Activated CD4-positive, alpha-beta T cell treated with anti-CD3 and anti-CD28 coated beads, Interleukin-2, amount 50 U/mL, for 1 hour (primary cell): ENCODE measurements around the gene PKHD1.
"Not testable (repeated sequence)": the region's sequence is repeated elsewhere in the genome, so short reads cannot be mapped to it uniquely, and the experiment has no call there.

Source experiments
- DNase-seq: peaks from one replicate; pipeline ENCODE4 v3.0.0-alpha.2; 2020

Gene PKHD1

DNA sequence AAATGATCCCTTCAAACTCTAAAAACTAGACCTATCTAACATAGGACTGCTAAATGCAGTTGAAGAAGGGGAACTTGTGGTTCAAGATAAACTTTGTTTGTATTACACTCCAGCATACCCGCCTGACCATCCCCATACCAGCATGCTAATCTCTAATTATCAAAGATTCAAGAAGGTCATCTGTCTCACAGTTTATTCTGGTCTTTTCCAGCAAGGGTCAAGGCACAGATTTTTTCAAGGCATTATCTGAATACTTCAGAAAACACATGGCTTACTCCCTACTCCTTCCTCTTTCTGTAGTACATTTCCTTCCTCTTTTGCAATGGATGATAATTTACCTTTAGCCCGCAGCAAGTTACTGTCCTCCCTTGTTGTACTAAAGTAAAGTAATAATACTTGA lies 174.1 kb downstream of the PKHD1 start:
- no peak for DNase-seq

- DNase-seq: no peak
Measured at GRCh38 chr6:51910851-51911250, 176.6 kb downstream of the PKHD1 start.

GRCh38 chr6:51908243-51908642 lies 179.2 kb downstream of the PKHD1 start:
- no peak for DNase-seq

DNA sequence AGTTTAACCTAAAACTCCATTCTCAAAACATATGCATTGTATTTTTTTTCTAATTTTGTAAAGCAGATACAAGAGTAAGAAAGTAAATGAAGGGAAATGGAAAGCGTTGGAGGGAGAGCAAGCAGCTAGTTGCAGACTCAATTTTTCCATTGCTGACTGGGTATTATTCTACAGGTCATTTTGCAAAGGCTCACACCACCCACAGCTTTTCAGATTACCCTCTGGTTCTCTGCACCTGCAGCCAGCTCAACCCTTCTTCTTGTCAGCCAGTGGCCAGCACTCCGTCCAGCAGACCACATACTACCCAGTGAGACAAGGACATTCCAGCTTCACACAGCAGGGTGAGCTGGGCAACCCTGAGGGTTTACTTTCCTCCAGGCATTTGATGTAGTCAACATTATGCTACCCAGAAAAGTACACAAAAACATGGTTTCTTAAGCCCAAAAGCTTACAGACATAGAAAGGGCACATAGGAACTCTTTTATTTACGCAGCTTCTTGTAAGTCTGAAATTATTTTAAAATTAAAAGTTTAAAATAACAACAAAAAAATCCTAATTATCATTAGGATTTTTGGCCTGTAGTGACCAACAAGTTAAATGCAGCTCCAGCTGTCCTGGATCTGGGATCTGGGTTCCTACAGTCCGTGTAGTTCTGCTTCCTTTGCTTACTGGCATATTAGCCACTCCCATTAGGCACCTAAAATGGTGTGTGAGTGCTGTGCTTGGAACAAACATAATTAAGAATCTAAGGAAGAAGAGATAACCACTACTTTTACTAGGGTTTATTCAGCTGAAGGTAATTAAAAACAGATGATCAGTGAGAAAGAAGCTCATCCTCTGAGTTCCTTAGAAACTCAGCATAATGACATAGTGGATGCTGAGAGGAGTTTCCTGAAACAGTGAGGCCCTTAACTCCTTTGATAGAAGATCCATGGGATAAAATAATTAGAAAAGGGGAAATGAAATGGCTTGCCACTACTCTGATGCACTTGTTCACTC lies 185.3 kb downstream of the PKHD1 start:
- DNase-seq: no peak

GRCh38 chr6:51893366-51893765 lies 194.0 kb downstream of the PKHD1 start:
- no peak for DNase-seq

DNA sequence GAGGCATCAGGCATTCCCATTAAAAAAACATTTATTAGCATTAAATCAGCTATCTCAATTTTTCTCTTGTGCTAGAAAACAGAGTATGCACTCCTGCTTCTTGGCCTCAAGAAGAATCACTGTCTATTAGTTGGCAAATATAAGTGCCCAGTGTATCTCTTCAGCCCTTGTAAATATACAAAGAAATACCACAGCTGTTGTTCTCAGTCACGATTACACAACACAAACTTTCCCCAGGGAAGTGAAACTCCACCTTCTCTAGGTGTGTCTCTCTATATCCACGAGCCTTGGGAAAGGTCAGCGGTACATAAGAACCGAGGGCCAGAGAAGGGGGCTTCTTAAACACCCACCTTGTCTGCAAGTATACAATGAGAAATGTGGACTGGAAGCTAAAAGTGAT lies 194.7 kb downstream of the PKHD1 start:
- DNase-seq: no peak

DNA sequence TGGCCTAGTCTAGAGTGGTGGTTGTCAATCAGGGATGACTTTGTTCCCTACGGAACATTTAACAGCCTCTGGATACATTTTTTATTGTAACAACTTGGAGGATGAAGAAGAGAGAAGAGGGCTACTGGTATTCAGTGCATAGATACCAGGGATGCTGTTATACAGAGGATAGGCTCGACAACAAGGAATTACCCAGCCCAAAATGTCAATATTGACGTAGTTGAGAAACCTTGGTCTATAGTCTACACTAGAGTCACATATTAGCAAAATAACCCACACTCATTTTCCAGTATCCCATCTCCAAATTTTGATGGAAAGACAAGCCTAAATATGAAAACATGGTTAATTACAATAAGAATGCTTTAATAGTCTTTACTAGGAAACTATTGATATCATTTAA lies 195.1 kb downstream of the PKHD1 start:
- DNase-seq: no peak

DNA sequence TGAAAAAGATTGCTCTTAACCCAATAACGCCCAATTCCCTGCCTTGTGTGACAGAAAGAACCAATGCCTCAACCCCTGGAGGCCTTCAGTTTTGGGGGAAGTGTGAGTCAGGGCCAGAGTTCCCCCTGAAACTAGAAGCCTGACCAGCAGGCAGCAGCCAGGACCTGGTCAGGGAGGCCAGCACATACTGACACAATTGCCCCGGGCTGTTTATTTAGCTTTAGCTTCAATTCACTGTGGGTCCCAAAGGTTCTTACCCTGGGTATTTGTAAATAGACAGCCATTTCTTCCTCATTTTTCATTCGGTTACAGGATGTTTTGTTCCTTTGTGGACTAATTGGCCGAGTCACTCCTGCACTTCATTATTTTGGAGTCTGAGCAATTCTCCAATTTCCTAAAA lies 195.6 kb downstream of the PKHD1 start:
- DNase-seq: no peak

- DNase-seq: no peak
Measured at GRCh38 chr6:51887859-51888258, 199.6 kb downstream of the PKHD1 start.

DNA sequence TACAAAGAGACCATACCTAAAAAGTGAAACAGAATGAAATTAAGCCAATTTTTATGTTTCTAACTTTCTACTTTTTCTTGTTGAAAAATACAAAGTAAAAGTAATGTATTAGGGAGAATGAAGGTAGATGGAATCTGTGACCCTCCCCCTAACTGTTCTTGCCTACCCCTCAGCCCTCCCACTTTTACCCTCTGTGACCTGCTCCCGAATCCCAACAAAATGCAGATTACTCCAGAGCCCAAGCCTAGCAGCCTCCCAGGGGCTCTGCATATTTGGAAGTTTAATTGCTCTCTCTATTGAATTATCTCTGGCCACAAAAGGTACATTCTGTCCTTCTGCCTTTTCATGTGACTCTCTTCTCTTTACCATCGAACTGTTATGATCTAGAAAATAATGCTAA lies 201.5 kb downstream of the PKHD1 start:
- no peak for DNase-seq

DNA sequence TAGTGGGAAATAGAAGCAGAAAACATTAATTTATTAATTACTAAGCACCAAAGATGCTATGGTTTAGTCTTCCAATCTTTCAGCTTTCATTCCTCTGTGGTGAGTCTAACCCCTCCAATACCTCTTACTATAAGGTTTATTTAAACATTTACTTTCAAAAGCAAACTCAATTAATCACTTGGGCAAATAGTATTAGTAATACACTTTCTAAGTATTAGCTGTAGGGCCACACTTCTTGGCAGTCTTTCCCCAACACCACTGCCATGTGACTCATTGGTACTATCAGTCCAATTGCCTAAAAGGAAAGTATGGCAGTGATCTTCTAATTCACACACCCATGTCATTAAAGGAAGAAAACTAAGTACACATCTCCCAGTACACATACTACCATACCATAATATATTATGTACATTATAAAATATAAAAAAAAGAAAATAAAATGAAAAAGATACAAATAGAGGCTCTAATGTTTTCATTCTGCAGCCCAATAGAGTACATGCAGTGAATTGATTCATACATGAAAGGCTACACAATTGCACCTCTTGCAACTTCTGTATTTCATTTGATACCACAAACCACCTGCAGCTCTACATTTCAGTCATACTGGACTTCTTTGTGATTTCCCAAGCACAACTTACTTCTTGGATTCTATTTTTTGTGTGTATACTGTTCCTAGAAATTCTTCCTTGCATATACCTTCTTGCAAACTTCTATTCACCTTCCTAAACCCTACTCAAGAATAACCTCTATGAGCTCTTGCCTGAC lies 218.6 kb downstream of the PKHD1 start:
- DNase-seq: no peak

- no peak for DNase-seq
Measured at GRCh38 chr6:51866867-51867266, 220.5 kb downstream of the PKHD1 start.

- no peak for DNase-seq
Measured at GRCh38 chr6:51865996-51866395, 221.4 kb downstream of the PKHD1 start.

DNA sequence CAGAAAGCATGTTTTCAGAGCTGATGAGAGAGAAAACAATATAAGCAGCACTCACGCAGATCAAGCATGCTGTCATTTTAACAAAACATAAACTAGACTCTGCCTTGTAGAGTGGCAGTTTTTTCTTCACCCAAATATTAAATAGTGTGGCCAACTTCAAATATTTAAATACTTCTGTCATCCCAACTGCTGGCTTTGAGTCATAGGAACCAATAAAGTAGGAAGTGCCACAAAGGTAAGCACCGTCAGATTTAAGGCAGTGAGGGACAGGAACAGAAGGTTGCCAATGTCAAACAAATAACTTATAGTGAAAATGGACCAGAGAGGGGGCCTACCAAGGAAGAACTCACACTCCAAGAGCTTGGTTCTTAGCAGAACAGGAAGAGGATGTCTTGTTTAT lies 222.2 kb downstream of the PKHD1 start:
- DNase-seq: no peak

DNA sequence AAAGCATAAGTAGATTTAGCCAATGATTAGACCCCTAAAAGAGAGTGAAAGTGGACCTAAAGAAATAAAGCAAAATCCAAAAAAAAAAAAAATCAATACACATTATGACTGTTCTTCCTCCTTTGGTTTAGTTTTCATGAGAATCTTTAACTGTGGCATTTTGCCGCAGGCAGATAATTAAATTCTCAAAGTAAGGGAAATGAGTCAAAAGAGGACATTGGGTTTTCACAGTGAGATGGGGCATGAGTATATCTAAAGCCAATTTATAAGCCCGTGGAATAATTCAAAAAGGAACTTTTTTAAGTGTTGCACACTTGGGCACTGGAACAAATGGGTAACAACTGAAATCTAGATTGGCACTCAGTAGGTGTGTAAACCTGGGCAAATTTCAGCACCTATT lies 230.3 kb downstream of the PKHD1 start:
- DNase-seq: no peak

GRCh38 chr6:51856508-51856907 lies 230.9 kb downstream of the PKHD1 start:
- no peak for DNase-seq

DNA sequence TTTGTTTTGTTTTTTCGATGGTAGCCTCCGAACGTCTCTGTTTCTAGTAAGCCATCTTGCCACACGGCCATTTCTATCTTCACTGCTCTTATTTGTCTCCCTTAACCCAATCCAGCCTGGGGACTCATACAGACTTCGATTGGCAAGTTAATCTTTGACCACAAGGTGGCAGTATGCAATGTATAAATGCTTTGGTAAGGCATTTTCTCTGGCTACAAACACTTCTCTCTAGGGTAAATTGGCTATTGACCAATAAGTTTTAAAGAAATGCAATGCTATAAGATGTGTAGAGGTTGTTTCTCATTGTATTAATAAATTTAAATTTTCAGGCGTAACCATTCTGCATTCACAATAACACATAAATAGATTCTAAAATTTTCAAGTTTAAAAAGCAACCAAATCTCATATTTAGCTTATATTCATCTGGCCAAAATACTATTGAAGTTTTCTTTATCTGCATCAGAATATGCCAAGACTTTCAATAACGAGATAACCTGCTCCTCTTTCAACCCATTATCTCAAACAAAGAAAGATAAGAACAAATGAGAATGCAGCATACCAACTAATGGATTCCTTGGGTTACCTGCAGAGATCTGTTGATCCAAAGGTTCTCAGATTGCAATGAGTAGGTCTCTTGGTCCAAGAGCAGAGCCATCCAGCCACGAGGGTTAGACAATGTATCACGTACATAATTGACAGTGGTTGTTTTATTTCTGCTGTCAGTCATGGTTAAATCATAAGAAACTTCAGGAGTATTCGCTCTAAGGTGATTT lies 231.9 kb downstream of the PKHD1 start:
- no peak for DNase-seq

GRCh38 chr6:51854876-51855275 lies 232.5 kb downstream of the PKHD1 start:
- no peak for DNase-seq

GRCh38 chr6:51854347-51854746 lies 233.1 kb downstream of the PKHD1 start:
- no peak for DNase-seq

DNA sequence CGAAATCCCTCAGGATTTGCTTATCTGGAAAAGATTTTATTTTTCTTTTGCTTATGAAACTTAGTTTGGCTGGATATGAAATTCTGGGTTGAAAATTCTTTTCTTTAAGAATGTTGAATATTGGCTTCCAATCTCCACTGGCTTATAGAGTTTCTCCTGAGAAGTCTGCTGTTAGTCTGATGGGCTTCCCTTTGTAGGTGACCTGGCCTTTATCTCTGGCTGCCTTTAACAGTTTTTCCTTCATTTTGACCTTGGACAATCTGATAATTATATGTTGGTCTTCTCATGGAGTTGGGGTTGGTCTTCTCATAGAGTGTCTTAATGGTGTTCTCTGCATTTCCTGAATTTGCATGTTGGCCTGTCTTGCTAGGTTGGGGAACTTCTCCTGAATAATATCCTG lies 234.3 kb downstream of the PKHD1 start:
- DNase-seq: not testable (repeated sequence)

DNA sequence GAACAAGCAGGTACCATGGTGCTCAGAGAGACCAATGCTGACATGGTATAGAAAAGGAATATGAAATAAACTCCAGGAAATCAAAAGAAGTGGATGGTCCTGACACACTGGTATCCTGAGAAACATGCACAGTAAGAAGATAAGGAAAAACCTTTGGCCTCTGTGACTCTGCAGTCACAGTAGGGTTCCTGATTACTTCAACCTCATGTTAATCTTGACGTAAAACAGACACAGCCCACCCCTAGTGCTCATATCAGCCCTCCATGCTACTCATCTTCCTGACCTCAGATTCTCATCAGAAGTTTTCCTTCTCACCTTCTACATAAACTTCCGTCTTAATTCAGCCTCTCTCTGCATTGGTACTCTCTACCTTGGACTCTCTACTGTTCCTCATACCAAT lies 240.9 kb downstream of the PKHD1 start:
- no peak for DNase-seq

DNA sequence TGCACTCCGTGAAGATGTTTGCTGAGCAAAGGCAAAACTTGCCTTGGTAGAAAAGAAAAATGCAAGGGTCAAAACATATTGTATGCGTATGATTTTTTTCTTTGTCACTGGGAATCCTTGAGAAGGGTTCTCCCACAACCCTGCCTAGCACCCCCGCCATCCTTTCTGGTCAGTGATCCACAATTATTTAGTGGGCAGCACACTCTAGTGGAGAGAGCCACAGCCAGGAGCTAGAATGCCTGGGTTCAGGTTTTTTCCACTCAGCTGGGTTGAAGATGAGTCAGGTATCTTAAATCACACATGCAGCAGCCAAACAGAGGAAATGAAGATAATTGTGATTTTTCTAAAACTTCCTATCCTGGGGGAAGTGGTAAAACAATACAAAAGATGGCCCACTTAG lies 243.1 kb downstream of the PKHD1 start:
- DNase-seq: no peak

DNA sequence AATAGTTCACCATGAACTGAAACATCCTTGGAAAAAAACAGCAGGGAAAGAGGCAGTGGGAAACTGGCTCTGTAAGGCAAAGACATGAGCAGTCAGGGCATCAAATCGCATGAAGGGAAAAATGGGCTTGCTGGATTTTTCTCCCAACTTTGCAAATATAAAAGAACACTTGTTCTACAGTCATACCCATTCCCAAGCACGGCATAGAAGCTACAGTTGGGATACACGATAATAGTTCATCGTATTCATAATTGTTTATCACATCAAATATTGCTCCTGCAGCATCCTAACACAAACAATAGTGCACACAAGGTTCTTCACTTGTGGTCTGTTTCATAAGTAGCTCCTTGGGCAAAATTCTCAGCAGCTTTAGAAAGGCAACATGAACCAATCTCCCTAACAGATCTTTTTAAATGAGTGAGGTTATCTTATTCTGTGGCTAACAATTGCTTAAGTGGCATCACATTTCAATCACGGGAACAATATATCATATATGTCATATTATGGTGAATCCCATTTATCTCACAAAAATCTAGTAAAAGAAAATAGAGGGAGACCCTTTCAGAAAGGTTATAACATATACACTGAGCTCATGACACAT lies 243.9 kb downstream of the PKHD1 start:
- DNase-seq: no peak
